GF-D8 (cell line): ENCODE data around the gene FOXP4.

Source experiments
- DNase-seq: peaks from one replicate; lab custom pipeline; 2025; lab: John Stamatoyannopoulos, UW

Gene FOXP4

GRCh38 chr6:41585605-41586004, 39.4 kb downstream of the FOXP4 start:
- no peak for DNase-seq

GRCh38 chr6:41586252-41587007, 40.2 kb downstream of the FOXP4 start:
- DNase-seq, result no peak

- no peak for DNase-seq
These were observed 41.1 kb downstream of the FOXP4 start for GRCh38 chr6:41587131-41587879.

GRCh38 chr6:41588111-41588510, 41.9 kb downstream of the FOXP4 start:
- no peak for DNase-seq

GRCh38 chr6:41589223-41589622, 43.0 kb downstream of the FOXP4 start:
- no peak for DNase-seq

DNA sequence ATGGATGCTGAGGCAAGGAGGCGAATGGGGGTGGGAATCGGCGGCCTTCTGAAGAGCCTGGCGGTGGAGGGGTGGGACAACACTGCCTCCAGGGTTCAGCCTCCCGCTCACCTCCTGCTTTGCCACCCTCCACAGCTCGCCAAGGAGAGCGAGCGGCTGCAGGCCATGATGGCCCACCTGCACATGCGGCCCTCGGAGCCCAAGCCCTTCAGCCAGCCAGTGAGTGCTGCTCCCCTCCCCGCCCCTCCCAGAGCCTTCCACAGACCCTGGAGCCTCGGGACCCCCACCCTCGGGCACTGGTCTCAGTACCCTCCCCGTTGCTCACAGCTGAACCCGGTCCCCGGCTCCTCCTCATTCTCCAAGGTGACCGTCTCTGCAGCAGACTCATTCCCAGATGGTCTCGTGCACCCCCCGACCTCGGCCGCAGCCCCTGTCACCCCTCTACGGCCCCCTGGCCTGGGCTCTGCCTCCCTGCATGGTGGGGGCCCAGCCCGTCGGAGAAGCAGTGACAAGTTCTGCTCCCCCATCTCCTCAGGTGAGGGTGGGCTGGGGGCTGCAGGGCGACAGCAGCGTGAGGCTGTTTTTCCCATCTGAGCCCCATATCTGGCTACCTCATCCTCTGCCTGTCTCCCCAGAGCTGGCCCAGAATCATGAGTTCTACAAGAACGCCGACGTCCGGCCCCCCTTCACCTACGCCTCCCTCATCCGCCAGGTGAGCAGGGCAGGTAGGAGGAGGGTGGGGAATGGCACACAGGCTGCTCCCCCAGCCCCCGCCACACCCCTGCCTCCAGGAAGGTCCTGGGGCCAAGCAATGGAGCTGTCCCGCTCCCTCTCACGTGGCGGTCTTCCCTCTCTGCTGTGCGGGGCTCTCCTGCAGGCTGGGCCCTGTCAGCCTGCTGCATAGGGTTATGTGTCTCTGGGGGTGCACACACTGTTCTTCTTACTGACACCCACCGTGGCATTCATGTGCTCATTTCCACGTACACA, 43.7 kb downstream of the FOXP4 start:
- DNase-seq, result no peak

DNA sequence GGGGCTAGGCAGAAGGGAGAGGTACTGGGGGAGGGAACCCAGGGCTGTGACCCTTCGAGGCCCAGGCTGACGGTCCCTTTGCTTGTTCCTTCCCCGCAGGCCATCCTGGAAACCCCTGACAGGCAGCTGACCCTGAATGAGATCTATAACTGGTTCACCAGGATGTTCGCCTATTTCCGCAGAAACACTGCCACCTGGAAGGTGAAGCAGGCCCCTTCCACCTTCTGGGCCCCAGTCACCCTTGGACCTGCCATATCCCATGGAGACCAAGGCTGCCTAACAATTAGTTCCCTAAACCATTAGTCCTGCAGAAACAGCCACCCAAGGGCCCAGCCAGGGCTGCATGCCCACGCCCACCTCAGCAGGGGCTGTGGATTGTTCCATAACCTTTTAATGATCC, 44.9 kb downstream of the FOXP4 start:
- DNase-seq, result no peak

DNA sequence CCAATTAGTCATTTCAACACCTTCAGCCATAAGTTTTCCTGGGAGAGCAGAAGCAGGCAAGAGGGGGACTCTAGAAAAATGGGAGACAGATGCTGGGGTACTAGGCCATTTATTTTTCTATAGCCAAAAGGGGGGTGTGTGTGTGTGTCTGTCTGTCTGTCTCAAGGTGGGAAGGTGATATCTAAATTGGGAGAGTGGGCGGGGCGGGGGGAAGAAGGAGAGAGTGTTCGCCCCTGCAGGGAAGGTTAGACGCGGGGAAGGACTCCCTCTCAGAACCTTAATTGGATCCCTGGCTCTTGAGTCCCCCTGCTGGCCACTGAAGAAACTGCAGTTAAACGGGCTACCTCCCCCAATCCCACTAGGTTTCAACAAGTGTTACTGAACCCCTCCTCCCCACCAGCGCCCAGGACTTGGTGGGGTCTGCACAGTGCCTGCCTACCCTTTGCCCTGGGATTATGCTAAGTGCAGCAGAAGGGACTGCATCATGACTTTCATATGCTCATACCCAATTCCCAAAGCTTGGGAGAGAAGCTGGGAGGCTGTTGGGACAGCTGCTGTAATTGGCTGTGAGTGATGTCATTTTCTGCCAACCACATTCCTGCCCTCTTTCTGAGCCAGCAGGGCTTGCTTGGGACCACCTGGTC, 45.8 kb downstream of the FOXP4 start:
- DNase-seq, result no peak

GRCh38 chr6:41593406-41593805, 47.2 kb downstream of the FOXP4 start:
- no peak for DNase-seq

GRCh38 chr6:41593839-41594238, 47.7 kb downstream of the FOXP4 start:
- no peak for DNase-seq

GRCh38 chr6:41594326-41594725, 48.1 kb downstream of the FOXP4 start:
- DNase-seq, result no peak

DNA sequence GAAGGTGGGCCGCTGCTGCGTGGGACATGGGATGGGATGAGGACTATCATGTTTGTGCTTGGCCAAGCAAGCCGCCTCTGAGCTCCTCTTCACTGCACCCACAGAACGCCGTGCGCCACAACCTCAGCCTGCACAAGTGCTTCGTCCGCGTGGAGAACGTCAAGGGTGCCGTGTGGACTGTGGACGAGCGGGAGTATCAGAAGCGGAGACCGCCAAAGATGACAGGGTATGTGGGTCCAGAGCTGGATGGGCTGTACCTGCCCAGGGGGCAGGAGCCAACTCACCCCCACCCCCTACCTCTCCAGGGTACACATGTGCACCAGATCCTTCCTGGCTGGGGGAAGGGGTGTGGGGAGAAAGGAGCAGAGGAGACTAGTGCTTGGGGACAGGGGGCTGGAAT, 48.6 kb downstream of the FOXP4 start:
- DNase-seq, result no peak

GRCh38 chr6:41595166-41595565, 49.0 kb downstream of the FOXP4 start:
- no peak for DNase-seq

GRCh38 chr6:41596096-41596685, 50.0 kb downstream of the FOXP4 start:
- DNase-seq, result no peak

- no peak for DNase-seq
These were observed 50.6 kb downstream of the FOXP4 start for GRCh38 chr6:41596807-41597206.

GRCh38 chr6:41597246-41598000, 51.2 kb downstream of the FOXP4 start:
- no peak for DNase-seq

- no peak for DNase-seq
These were observed 52.5 kb downstream of the FOXP4 start for GRCh38 chr6:41598670-41599014.

GRCh38 chr6:41599015-41599851, 53.1 kb downstream of the FOXP4 start:
- no peak for DNase-seq

GRCh38 chr6:41599852-41600445, 53.8 kb downstream of the FOXP4 start:
- no peak for DNase-seq
